GM18909 (cell line): Measurements from ENCODE around the gene ANKMY1.

ENCODE experiments used
- ATAC-seq: cut with Tn5 transposase; IDR thresholded peaks from one replicate; pipeline ENCODE4 v1.9.1; 2021; ENCODE audit warnings: mild to moderate bottlenecking; ENCODE audit not compliant: unreplicated experiment, poor library complexity

Gene ANKMY1

GRCh38 chr2:240594511-240595380 is 37.0 kb upstream of the ANKMY1 start:
- ATAC-seq, result no peak

DNA sequence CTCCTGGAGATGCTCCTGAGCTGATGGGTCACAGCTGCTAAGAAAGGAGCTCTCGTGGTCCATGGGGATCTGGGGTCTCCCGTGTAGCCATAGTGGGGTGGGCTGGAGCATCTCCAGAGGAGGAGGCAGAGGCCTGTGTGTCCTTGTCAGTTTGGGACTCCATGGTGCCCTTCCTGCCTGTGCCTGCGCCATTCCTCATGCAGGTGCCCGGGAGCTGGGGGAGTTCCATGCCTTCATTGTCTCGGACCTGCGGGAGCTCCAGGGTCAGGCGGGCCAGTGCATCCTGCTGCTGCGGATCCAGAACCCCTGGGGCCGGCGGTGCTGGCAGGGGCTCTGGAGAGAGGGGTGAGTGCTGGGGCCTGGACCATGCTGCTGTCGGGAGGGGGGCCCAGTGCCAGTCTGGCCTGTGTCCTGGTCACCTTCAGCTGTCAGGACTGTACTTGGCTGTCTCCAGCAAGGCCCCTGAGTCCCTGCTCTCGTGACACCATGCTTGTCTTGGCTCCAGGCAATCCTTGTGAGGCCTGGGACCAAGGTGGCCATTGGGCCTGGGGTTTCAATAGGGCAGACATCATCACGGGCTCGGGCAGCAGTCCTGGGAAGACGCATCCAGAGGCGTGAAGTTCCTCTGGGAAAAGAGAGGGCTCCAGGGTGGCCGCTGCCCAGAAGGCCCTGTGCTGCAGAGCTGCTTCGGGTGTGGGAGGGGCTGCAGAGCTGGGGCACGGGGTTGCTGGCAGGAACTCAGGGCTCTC is 36.1 kb upstream of the ANKMY1 start:
- ATAC-seq, result no peak

- ATAC-seq, result no peak
Observed at GRCh38 chr2:240593026-240593702, 35.4 kb upstream of the ANKMY1 start.

DNA sequence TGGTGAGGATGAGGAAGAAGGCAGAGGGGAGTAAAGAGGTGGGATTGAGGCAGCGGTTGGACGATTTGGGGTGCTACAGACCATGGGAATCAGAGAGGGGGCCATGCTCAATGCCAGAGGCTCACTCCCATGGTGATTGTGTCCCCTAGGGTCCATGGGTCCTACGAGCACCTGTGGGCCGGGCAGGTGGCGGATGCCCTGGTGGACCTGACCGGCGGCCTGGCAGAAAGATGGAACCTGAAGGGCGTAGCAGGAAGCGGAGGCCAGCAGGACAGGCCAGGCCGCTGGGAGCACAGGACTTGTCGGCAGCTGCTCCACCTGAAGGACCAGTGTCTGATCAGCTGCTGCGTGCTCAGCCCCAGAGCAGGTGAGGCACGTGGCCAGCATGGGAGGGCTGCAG is 34.0 kb upstream of the ANKMY1 start:
- no peak for ATAC-seq

DNA sequence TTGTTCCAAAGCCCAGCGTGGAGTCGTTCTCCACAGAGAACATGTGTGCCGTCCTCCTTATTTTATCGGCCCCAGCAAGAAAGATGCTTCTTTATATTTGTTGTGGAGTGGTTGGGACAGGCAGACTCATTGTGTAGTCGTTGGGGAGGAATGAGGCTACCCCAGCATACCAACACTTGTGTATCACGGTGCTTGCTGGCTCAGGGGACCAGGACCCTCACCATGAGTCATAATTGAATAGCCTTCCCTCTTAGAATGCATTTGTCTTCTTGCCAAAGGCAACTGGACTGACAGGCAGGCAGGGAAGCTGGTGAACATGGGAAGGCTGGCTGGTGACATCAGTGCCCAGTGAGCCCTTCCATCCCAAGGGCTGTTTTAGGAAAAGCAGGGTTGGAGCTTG is 33.4 kb upstream of the ANKMY1 start:
- no peak for ATAC-seq

- no peak for ATAC-seq
Observed at GRCh38 chr2:240590681-240591111, 32.9 kb upstream of the ANKMY1 start.

DNA sequence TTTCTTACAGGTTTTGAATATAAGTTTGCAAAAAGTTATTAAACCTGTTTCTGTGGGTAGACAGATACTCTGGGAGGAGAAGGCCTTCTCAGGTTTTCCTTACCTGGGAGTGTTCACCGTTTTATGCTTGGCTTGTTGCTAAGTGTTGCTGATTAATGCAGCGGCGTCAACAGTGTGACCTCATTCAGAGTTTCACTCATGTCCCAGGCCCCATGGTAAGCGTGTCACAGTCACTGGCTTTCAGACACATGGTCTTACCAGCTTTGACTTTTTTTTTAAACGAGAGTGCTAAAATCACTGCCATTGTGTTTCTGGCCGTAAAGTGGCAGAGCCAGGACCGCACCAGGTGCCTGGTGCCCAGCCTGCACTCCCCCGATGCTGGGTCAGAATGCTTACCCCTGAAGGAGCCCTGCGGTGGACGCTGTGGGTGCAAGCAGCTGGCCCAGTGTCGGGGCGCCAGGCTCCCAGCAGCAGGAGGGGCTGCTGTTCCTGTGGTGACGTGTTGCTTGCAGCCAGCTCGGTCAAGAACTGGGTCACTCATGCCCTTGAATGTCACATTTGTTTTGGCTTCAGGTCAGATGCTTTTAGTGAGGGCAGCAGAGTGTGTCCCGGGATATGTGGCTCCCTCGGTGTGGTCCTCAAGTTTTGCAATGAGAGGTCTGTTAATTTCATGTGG is 32.2 kb upstream of the ANKMY1 start:
- ATAC-seq, result no peak

DNA sequence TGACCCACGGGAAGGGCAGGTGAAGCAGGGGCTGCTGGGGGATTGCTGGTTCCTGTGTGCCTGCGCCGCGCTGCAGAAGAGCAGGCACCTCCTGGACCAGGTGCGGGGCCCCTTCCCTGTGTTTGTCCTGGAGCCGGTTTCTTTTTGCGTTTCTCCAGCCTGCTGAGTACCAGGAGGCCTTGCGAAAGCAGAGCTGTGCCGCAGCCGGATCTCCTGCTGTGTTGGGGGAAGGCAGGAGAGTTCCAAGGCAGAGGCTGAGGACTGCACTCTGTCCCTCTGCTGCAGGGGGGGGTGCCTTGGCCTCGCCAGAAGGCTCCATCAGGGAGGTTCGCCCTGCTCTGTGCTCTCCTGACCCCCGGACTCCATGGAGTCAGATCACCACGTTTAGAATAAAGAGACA is 31.6 kb upstream of the ANKMY1 start:
- ATAC-seq, result no peak

GRCh38 chr2:240588669-240589068 is 30.9 kb upstream of the ANKMY1 start:
- ATAC-seq, result no peak

GRCh38 chr2:240588006-240588655 is 30.3 kb upstream of the ANKMY1 start:
- no peak for ATAC-seq

DNA sequence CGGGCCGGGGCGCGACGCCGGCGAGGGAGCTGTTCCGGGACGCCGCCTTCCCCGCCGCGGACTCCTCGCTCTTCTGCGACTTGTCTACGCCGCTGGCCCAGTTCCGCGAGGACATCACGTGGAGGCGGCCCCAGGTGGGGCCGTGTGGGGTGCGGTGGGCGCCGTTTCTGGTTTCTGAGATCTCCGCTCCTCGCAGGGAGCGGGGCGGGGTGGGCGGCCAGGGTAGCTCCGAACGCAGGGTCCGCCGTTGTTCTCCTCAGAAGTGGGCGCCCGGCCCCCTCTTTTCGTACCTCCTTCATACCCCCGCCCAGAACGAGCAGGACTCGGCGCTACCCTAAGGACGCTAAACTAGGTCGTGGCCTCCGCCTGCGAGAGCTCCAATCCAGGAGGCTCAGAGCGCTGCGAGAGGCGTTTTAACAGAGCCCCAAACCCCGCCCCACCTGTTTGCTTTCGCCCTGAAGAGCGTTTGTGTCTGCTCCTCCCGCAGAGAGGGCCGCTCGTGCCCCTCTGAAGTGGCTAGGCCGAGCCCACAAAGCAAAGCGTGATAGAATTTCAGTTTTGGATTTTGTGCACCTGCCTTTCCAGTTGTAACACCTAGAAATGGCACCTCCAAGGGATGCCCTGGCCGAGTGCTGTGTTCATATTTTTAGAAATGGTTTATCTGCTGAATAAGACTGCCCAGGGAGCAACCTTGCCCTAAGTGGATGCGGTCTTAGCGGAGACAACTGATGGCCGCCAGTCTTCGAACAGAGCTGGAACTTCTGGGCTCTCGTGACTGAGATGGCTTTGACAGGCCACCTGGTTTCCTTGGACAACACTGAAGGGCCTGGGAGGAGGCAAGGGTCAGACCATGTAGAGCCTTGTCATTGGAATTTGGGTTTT is 29.4 kb upstream of the ANKMY1 start:
- ATAC-seq, result peak; percentile 3

DNA sequence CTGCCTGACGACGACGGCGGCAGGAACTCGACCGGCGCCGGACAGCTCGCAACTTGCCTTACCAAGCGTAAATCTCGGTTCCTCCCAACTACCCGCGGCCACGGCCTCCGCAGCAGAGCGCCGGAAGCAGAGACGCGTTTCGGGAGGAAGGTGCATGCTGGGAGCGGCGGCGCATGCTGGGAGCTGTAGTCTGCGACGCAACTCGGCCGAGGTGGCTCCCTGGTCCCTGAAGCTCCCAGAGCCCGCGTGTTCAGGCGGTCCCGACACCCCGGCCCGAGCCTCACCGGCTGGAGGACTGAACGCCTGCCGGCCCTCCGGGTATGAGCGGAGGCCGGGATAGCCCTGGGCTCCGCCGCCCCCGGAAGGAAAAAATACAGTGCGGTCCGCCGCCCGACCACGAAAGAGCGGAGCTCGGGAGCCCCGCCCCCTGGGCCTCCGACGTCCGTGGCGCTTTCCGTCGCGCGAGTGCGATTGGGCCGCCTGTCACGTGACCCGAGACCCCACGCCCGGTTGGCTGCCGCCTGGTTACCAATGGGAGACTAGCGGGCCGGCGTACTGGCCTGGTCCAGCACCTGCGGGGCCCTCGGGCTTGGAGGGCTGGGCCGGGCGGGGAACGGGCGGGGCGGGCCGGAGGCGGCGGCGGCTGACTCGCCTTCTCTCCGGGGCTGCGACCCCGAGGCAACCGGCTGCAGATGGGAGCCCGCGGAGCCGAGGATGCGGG is 28.6 kb upstream of the ANKMY1 start, which contains the start of gene CAPN10:
Gene CAPN10 (plus strand): TSS at position 537 of the 721 bp plus-strand sequence. CDS start 178 bp downstream, at position 715.
- peak; percentile 68 for ATAC-seq

- ATAC-seq, result no peak
Observed at GRCh38 chr2:240585681-240586197, 28.0 kb upstream of the ANKMY1 start.

DNA sequence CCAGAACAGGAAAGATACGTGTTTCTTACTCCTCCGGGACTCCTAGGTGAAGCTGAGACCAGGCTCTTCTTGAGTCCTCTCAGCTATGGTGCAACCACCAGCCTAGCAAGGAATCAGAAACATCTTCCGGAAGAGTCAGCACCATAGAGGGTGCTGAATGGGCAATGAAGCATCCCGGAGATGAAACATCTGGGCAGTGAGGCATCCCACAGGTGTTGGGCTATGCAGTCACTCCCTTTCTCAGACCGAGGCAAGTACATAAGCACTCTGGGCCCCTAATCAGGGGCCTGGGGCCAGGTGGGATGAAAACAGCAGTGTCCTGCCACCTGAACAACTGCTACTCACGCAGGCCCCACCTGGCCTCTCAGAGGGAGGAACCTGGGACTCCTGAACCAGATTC is 27.3 kb upstream of the ANKMY1 start:
- peak; percentile 32 for ATAC-seq

- peak; percentile 52 for ATAC-seq
Observed at GRCh38 chr2:240584486-240585031, 26.8 kb upstream of the ANKMY1 start.

GRCh38 chr2:240583774-240584173 is 26.0 kb upstream of the ANKMY1 start:
- no peak for ATAC-seq

GRCh38 chr2:240582781-240583180 is 25.0 kb upstream of the ANKMY1 start:
- no peak for ATAC-seq

DNA sequence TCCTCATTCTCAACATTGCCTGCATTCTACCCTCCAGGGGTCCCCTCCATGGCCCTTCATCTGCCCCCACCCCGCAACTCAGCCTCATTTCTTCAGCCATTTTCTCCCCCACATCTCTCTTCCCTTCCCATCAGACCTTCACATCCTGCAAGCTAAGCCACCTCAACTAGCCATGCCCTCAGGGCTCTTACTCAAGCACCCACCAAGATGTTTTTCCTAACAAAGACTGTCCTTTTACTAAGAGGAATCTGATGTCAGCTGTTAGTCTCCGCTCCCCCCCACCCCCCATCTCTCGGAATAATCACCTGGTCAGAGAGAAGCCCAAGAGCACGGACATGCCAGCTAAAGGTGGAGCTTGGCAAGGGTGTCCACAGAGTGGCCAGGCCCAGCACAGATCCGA is 24.0 kb upstream of the ANKMY1 start:
- no peak for ATAC-seq
